Measurements from ENCODE around the gene MACIR. TPM values are rescaled to one million over a fixed set of nuclear protein-coding genes. Genes with fewer than 3 reads are reported as not detected.

MACIR gene
- total and polyA plus RNA-seq, 2 of the 13 experiments (the other 11 are each of a cell fraction or from before 2014, with no cell fraction given) = 2.4 to 4.4 TPM

- TF ChIP-seq, protein P1, sequence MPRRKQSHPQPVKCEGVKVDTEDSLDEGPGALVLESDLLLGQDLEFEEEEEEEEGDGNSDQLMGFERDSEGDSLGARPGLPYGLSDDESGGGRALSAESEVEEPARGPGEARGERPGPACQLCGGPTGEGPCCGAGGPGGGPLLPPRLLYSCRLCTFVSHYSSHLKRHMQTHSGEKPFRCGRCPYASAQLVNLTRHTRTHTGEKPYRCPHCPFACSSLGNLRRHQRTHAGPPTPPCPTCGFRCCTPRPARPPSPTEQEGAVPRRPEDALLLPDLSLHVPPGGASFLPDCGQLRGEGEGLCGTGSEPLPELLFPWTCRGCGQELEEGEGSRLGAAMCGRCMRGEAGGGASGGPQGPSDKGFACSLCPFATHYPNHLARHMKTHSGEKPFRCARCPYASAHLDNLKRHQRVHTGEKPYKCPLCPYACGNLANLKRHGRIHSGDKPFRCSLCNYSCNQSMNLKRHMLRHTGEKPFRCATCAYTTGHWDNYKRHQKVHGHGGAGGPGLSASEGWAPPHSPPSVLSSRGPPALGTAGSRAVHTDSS (CRISPR knock-in tag; conservative IDR thresholded peaks at IDR 0.05) = no peak
- TF ChIP-seq, protein P2, sequence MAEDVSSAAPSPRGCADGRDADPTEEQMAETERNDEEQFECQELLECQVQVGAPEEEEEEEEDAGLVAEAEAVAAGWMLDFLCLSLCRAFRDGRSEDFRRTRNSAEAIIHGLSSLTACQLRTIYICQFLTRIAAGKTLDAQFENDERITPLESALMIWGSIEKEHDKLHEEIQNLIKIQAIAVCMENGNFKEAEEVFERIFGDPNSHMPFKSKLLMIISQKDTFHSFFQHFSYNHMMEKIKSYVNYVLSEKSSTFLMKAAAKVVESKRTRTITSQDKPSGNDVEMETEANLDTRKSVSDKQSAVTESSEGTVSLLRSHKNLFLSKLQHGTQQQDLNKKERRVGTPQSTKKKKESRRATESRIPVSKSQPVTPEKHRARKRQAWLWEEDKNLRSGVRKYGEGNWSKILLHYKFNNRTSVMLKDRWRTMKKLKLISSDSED (CRISPR knock-in tag; IDR thresholded peaks at IDR 0.05) = no peak
- TF ChIP-seq CBFB (CRISPR knock-in tag; IDR thresholded peaks at IDR 0.05) (no peak), SMAD3 (CRISPR knock-in tag; IDR thresholded peaks at IDR 0.05) (no peak)
Measured at GRCh38 chr5:103224894-103225246, 33.7 kb upstream of the MACIR start (continued).

GRCh38 chr5:103228061-103228460, 30.5 kb upstream of the MACIR start:
- DNase-seq (ENCODE audit: low spot score) (no peak), ATAC-seq (no peak), FAIRE-seq (no peak)
- Histone ChIP-seq H3K9ac (ENCODE audit: insufficient read depth, low read depth, low read length) (no peak overlapping the region), H3K27ac (ENCODE audit: extremely low read length, insufficient read depth, low read length) (no peak overlapping the region), H3K4me1 (ENCODE audit: insufficient read depth, low read length) (peaks cover 6% of the 10 kb centered on the region; the same call in 1 of the 2 replicates), H4K20me1 (ENCODE audit: insufficient read depth, low read length) (no peaks in the 10 kb centered on the region), H2AFZ (ENCODE audit: low read length) (no peak overlapping the region), H3K27me3 (ENCODE audit: control insufficient read depth in 1 of 2, insufficient read depth in 2 of 2, low read length in 2 of 2) (no peaks in the 10 kb centered on the region), H3K4me2 (ENCODE audit: low read depth, low read length) (no peak overlapping the region), H3K36me3 (replicated peaks in 1 of 2; ENCODE audit: control insufficient read depth in 1 of 2, insufficient read depth in 2 of 2, low read length in 2 of 2) (no peaks in the 10 kb centered on the region), H3K9me3 (ENCODE audit: low read length) (no peaks in the 10 kb centered on the region), H3K79me2 (ENCODE audit: insufficient read depth, low read length) (no peaks in the 10 kb centered on the region), H3K4me3 (replicated peaks in 1 of 3; ENCODE audit: insufficient read depth in 1 of 3, low read depth in 2 of 3, low read length in 3 of 3) (no peak overlapping the region)
- POLR2A ChIA-PET = no interaction called here
- in situ Hi-C loops (cut with HindIII; ENCODE audit: extremely low pct_ligation_motif_present, low pct_unique_long_range_greater_than_20kb) (no loop called here), intact Hi-C loops (cut with micrococcal nuclease; ENCODE audit: unreplicated experiment) (no loop called here)
- WGBS (ENCODE audit: low lambda C conversion rate) = 5% methylated on average over 5 of the region's 5 CpGs
- no TSS peak for BruUV-seq (replicated peaks)
- TF ChIP-seq SYNCRIP (IDR thresholded peaks at IDR 0.05; ENCODE audit: insufficient read depth, low read depth, low read length) = no peak
- no peak for TF ChIP-seq SMAD1 (CRISPR knock-in tag; IDR thresholded peaks at IDR 0.05; ENCODE audit: borderline replicate concordance, low read depth)
- CTCF ChIA-PET (ENCODE audit: low intra/inter-chr PET ratio, low total read pairs) = no interaction called here

Measured in HepG2 (cell line).